RWPE1 (cell line): ENCODE measurements around the gene B9D1.
"Not testable (repeated sequence)": the region's sequence is repeated elsewhere in the genome, so short reads cannot be mapped to it uniquely, and the experiment has no call there.

Experiments used
- CTCF ChIA-PET: fragments of 350-600 bp; sonication (Branson Sonifier 250); formaldehyde crosslinking; extraction: SDS; loops from one replicate; lab custom pipeline; 2021; lab: Yijun Ruan, JAX
- POLR2A ChIA-PET: fragments of 400-600 bp; formaldehyde crosslinking; extraction: SDS; loops from one replicate; lab custom pipeline; 2020; ENCODE audit warnings: antibody characterized with exemption; ENCODE audit not compliant: low non-redundant PET; lab: Yijun Ruan, JAX
- DNase-seq: peaks from one replicate; pipeline ENCODE4 v3.0.0; 2012; ENCODE audit warnings: low spot score
- H3K27ac ChIP-seq: fragments of 450-650 bp; 2 replicates; pipeline ENCODE4 v1.5.1; 2017
- TF ChIP-seq, protein P1 (sequence below): fragments of 450-650 bp; conservative IDR thresholded peaks from 2 replicates; pipeline ENCODE4 v1.5.1; 2017; ENCODE audit warnings: low read depth, mild to moderate bottlenecking

Gene B9D1

DNA sequence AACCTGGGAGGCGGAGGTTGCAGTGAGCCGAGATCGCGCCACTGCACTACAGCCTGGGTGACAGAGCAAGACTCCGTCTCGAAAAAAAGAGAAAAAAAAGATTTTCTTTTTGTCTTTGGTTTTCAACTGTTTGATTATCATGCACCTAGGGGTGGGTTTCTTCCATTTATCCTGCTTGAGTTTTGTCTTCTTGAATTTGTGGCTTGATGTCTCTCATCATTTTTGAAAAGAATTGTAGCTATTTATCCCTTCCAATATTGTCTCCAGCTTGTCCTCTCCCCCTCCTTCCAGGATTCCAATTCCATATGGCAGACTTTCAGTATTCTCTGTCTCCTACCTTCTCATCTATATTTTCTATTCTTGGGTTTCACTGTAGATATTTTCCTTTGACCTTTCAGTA lies 7.8 kb downstream of the B9D1 start:
- POLR2A ChIA-PET = interaction anchor here (0.6 kb wide), 1 partner anchor 117 kb away, joined by 3 read pairs; no protein-coding TSS in a partner anchor
- DNase-seq = no peak
- TF ChIP-seq, protein P1, sequence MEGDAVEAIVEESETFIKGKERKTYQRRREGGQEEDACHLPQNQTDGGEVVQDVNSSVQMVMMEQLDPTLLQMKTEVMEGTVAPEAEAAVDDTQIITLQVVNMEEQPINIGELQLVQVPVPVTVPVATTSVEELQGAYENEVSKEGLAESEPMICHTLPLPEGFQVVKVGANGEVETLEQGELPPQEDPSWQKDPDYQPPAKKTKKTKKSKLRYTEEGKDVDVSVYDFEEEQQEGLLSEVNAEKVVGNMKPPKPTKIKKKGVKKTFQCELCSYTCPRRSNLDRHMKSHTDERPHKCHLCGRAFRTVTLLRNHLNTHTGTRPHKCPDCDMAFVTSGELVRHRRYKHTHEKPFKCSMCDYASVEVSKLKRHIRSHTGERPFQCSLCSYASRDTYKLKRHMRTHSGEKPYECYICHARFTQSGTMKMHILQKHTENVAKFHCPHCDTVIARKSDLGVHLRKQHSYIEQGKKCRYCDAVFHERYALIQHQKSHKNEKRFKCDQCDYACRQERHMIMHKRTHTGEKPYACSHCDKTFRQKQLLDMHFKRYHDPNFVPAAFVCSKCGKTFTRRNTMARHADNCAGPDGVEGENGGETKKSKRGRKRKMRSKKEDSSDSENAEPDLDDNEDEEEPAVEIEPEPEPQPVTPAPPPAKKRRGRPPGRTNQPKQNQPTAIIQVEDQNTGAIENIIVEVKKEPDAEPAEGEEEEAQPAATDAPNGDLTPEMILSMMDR = no peak
- peak overlapping the region; percentile 68 for H3K27ac ChIP-seq
- CTCF ChIA-PET = interaction anchor here (2.1 kb wide), 1 partner anchor 8 kb away, joined by 12 read pairs; the partner anchor contains the start of gene B9D1

DNA sequence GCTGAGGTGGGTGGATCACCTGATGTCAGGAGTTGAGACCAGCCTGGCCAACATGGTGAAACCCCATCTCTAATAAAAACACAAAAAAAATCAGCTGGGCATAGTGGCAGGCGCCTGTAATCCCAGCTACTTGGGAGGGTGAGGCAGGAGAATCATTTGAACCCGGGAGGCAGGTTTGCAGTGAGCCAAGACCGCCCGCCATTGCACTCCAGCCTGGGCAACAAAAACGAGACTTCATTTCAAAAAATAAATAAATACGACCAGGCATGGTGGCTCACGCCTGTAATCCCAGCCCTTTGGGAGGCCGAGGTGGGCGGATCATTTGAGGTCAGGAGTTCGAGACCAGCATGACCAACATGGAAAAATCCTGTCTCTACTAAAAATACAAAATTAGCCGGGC lies 9.1 kb downstream of the B9D1 start:
- ChIA-PET CTCF (interaction anchor here (0.7 to 2.1 kb wide), 3 partner anchors 10 to 243 kb away, joined by 3 to 12 read pairs (median 5); partner anchors contain the start of gene B9D1), POLR2A (interaction anchor here (0.6 kb wide), 2 partner anchors 107 to 1456 kb away, joined by 3 to 6 read pairs; no protein-coding TSS in a partner anchor)
- H3K27ac ChIP-seq = peak overlapping the region; percentile 49
- not testable (repeated sequence) for DNase-seq

DNA sequence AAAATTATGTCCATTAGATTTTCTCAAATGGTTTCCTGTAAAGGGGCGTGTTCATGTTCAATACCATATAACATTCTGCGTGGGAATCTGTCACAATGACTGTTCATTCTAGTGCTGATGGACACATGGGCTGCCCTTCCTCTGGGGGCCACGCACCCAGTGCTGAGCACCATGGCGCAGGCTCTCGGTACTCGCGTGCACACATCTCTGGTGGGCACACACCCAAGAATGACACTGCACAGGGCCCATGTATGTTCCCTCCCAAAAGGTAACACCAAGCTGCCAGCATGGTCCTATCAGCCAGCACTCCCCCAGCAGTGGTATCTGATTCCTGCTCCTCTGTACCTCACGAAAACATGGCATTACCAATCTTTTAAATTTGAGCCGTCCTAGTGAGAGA lies 13.7 kb downstream of the B9D1 start:
- peak overlapping the region; percentile 25; the same call in 1 of the 2 replicates for H3K27ac ChIP-seq
- TF ChIP-seq, protein P1 = no peak
- ChIA-PET CTCF (no interaction called here), POLR2A (no interaction called here)
- no peak for DNase-seq

DNA sequence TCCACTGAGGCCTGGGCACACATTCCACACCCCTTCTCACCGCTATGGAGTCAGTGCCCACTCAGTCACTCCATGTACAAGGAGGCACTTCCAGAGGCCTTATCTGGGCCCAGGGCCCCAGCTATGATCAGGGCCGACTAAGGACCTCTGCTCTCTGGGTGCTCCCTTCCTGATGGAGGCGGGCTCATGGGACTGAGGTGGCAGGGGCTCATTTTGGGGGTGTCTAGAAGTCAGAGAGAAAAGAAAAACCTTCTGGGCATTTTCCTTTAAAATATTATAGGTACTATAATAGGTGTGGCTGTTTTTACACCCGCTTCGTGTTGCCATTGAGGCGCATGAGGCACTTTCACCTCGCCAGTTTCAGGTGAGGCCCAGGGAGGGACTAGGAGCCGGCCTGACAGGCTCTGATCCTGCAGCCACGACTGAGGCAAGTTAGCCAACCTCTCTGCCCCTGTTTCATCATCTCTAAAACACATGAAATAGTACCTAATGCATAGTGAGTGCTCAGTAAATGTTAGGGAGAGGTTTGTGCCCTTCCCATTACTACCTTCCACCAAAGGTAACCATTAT lies 14.4 kb downstream of the B9D1 start:
- TF ChIP-seq, protein P1 = no peak
- ChIA-PET CTCF (interaction anchor here (1.0 kb wide), 1 partner anchor 15 kb away, joined by 4 read pairs; the partner anchor contains the start of gene B9D1), POLR2A (no interaction called here)
- H3K27ac ChIP-seq = peak overlapping the region; percentile 89
- DNase-seq = no peak

DNA sequence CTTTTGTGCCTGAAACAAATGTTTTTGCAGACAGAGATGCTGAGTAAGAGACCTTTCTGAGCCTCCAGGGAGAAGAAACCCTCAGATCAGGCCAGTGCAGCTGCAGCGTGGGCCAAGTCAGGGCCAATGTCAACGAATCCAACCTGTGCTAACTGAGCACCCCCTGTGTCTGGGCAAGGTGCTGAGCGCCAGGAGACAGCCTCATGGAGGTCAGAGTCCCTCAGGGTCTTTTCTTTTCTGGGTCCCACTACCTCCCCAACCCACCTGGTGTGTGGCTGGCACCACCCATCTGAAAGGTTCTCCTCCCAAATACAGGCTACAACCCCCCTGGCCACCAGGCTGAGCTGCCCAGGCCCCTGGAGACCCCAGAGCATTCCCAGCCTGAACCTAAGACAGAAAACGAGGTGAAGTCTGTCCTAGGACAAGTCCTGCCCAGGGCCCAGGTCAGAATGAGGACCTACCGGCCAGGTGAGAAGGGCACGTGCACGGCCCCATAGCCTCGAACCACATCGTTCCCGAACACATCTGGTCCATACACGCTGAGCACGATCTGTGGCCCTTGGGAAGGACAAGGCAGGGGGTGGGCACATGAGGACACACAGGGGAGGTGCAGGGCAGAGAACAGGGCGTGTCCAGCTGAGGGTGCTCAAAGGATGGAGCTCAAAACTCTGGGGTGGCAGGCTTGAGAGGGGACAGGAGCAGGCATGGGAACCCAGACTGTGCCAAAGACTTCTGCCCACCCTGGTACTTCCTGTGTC lies 15.0 kb downstream of the B9D1 start:
- CTCF ChIA-PET = interaction anchor here (0.6 to 1.0 kb wide), 2 partner anchors 15 to 526 kb away, joined by 3 to 4 read pairs; partner anchors contain the start of gene B9D1
- POLR2A ChIA-PET = no interaction called here
- no peak for DNase-seq
- peak overlapping the region; percentile 89 for H3K27ac ChIP-seq
- TF ChIP-seq, protein P1 = no peak

DNA sequence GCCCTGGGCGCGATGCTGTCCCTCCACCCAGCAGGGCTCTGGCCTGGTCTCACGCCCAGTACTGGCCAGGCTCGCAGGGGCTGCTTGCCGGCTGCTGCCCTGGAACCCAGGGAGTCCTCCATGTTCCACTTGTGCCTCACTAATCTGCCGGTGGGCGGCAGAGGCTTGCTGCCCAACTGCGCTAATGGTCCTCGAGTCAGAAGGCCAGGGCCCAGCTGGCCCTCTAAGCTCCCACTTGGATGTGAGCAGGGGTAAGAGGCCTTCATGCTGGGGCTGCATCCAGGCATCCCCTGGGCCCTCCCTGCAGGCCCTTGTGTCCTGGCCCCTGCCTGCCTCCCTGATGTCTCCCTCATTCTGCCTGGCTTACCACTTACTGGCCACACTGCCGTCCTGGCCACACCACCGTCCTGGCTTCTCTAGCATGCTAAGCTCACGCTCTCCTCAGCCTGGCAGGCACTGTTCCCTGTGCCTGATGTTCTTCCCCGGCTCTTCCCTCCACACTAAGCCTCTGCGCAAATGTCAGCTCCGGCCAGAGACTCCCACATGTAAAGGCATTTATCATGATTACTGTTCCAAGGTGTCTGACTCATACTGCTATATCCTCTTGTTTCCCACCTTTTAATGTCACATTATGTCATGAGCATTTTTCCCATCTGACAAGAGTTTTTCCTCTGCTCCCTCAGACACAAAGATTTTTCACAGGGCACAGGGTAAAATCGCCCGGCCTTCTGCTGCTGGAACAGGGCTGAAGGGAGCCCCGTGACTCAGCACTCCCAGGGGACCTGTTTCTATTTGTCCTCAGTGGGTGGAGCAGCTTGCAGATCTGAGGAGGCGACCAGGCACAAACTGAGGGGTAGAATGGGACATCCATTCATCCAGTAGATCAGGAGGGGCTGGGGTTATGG lies 15.9 kb downstream of the B9D1 start:
- ChIA-PET CTCF (interaction anchor here (0.6 to 1.0 kb wide), 2 partner anchors 16 to 527 kb away, joined by 3 to 4 read pairs; partner anchors contain the start of gene B9D1), POLR2A (no interaction called here)
- TF ChIP-seq, protein P1 = no peak

More for the DNA sequence above, 15.9 kb downstream of the B9D1 start:
- peak overlapping the region; percentile 89 for H3K27ac ChIP-seq
- peak; percentile 47 for DNase-seq
